Thyroid gland (tissue), 4 donors: ENCODE measurements around the gene ZNF641.
A peak's percentile ranks its signal among the peaks of the same experiment; 100 is the strongest.

Experiments used
- POLR2A ChIP-seq, 2 donors: fragments of 450-650 bp; IDR thresholded peaks; one replicate each; pipeline ENCODE4 v1.6.1; 2017; ENCODE audit warnings: antibody characterized with exemption in 2 of 2, mild to moderate bottlenecking in 2 of 2, moderate library complexity in 1 of 2
- TF ChIP-seq, protein P1 (sequence below), 6 experiments: fragments of 200-600 bp in 3 of 6; fragments of 450-650 bp in 3 of 6; sonication (generic) in 3 of 6; IDR thresholded peaks; one replicate each; pipeline ENCODE4 v1.5.1; 2016 to 2019; ENCODE audit warnings: antibody characterized with exemption in 6 of 6, mild to moderate bottlenecking in 2 of 6, inconsistent platforms in 1 of 6, moderate library complexity in 1 of 6

DNA sequence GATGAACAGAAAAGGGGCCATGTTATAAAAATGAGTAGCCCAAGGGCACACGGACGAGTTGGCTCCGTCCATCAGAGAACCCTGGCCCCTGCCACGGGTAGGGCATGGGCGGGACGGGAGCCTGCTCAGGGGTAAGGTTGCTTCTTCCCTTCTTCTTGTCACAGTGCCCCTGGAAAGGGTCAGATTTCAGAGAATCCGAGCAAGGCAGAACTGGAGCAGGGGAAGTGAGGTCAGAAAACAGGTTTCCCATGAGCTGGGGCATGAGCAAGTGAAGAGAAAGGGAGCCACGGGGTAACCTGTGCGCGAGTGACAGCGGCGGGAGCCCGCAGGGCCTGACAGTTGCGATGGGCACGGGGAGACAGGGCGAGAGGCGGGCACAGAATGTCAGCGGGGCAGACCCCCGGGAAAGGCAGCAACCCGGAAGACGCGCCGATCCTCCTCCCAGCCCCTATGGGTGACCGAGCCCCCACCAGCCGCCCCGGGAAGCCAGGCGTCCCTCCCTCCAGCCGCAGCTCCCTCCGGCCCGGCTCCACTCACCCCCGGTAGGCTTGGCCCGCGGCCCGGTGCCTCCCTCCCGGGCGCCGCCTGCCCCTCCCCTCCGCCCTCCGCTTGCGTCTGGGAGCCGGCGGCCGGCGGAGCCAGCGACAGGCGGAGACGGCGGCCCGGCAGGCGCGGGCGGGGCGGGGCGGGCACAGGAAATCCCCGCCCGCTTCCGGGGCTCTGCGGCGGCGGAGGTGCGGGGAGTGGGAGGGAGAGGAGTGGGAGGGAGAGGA, at the start of gene ZNF641:
- TF ChIP-seq, protein P1, sequence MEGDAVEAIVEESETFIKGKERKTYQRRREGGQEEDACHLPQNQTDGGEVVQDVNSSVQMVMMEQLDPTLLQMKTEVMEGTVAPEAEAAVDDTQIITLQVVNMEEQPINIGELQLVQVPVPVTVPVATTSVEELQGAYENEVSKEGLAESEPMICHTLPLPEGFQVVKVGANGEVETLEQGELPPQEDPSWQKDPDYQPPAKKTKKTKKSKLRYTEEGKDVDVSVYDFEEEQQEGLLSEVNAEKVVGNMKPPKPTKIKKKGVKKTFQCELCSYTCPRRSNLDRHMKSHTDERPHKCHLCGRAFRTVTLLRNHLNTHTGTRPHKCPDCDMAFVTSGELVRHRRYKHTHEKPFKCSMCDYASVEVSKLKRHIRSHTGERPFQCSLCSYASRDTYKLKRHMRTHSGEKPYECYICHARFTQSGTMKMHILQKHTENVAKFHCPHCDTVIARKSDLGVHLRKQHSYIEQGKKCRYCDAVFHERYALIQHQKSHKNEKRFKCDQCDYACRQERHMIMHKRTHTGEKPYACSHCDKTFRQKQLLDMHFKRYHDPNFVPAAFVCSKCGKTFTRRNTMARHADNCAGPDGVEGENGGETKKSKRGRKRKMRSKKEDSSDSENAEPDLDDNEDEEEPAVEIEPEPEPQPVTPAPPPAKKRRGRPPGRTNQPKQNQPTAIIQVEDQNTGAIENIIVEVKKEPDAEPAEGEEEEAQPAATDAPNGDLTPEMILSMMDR (IDR thresholded peaks at IDR 0.05): no peak
- TF ChIP-seq POLR2A (IDR thresholded peaks at IDR 0.05): peak in 1 of 2 donors; percentile 68
